ENCODE results near the gene CAPN14. TPM values are rescaled to one million over a fixed set of nuclear protein-coding genes. Genes with fewer than 3 reads are reported as not detected.

CAPN14 gene
- total RNA-seq, 1 donor from 2014 or later, result not detected

DNA sequence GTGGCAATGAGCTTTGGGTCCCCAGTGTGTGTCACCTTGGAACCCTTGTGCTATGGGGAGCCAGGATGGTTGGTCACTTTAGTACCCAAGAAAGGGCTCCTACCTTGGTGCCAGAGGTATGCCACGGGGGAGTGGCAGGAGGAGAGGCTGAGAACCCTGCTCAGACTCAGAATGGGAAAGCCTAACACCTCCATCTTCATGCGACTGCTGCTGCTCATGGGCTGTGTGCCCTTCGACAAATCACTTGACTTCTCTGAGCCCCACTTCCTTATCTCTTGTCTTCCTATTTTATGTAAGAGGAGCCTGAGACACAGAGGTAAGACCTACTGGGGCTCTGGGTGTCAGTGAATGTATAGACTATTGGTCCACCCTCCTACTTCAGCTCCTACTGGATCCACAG lies 41.8 kb upstream of the CAPN14 start:
- no peak overlapping the region for H3K4me3 ChIP-seq
- intact Hi-C loops (cut with DNase I), result no loop called here
- no peaks in the 10 kb centered on the region for H3K9me3 ChIP-seq
- peaks cover 21 to 62% of the 10 kb centered on the region in 2 donors for H3K36me3 ChIP-seq
- no peaks in the 10 kb centered on the region for H3K27me3 ChIP-seq
- TF ChIP-seq, protein P1, sequence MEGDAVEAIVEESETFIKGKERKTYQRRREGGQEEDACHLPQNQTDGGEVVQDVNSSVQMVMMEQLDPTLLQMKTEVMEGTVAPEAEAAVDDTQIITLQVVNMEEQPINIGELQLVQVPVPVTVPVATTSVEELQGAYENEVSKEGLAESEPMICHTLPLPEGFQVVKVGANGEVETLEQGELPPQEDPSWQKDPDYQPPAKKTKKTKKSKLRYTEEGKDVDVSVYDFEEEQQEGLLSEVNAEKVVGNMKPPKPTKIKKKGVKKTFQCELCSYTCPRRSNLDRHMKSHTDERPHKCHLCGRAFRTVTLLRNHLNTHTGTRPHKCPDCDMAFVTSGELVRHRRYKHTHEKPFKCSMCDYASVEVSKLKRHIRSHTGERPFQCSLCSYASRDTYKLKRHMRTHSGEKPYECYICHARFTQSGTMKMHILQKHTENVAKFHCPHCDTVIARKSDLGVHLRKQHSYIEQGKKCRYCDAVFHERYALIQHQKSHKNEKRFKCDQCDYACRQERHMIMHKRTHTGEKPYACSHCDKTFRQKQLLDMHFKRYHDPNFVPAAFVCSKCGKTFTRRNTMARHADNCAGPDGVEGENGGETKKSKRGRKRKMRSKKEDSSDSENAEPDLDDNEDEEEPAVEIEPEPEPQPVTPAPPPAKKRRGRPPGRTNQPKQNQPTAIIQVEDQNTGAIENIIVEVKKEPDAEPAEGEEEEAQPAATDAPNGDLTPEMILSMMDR (IDR thresholded peaks at IDR 0.05), result no peak
- H3K4me1 ChIP-seq, result no peaks in the 10 kb centered on the region
- H3K27ac ChIP-seq, result peak overlapping the region; percentile 40 to 42
- DNase-seq (ENCODE audit: low spot score in 2 of 2), result no peak

DNA sequence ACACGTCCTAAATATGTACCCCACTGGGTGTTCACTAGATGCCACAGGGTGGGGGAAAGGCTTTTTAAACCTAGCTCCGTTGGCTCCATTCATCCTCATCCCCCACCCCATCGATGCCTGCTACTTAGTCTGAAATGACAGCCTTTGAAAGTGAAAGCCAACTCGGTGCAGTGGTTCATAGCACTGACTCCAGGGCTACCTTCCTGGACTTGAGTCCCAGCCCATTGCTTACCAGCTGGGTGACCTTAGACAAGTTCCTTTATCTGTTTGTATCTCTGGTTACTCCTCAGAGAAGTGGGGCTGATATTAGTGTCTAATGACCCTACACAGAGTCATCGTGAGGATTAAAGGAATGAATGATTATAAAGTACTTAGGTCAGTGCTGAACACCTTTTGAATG lies 41.0 kb upstream of the CAPN14 start:
- H3K27ac ChIP-seq, result no peak overlapping the region
- no peak overlapping the region for H3K4me3 ChIP-seq
- no peaks in the 10 kb centered on the region for H3K9me3 ChIP-seq
- H3K36me3 ChIP-seq, result peaks cover 21 to 64% of the 10 kb centered on the region in 2 donors
- no peaks in the 10 kb centered on the region for H3K27me3 ChIP-seq
- DNase-seq (ENCODE audit: low spot score in 2 of 2), result no peak
- H3K4me1 ChIP-seq, result no peaks in the 10 kb centered on the region
- intact Hi-C loops (cut with DNase I), result no loop called here
- TF ChIP-seq, protein P1 (IDR thresholded peaks at IDR 0.05), result no peak

DNA sequence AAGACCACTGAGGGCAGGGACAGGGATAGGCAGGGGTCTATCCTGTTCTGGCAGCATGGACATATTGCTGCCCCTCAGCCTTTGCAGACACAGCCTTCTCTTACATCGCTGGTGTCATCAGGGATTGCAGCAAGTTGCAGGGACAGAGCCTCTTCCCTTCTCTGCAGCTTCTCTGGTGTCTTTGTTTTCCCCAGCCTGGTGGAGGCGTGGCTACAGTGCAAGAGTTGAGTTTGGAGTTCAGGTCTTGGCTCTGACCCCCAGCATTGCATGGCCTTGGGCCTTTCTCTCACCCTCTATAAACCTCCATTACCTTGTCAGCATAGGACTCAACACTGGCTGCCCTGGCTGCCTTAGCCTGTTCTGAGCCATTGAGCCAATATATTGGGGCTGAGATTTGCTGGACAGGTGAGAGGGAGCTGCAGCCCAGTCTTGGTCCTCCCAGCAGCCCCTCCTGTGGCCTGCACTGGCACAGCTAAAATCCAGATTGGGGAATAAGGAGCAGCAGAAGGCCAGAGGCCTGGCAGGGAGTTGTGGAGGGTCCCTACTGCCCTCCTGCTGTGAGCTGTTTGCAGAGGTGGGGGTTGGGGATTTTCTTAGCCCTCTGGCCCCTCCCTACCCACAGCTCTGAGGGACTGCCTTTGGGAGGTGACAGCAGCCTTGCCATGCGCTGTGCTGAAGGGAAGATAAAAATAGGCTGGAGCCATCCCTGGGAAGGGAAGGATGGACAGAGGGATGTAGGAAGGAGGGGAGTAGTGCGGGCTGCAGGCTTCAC lies 39.5 kb upstream of the CAPN14 start:
- TF ChIP-seq, protein P1 (IDR thresholded peaks at IDR 0.05), result no peak
- Histone ChIP-seq H3K36me3 (peaks cover 21 to 58% of the 10 kb centered on the region in 2 donors), H3K4me1 (no peaks in the 10 kb centered on the region), H3K9me3 (no peaks in the 10 kb centered on the region), H3K27ac (no peak overlapping the region), H3K4me3 (no peak overlapping the region), H3K27me3 (no peaks in the 10 kb centered on the region)
- intact Hi-C loops (cut with DNase I), result no loop called here
- no peak for DNase-seq (ENCODE audit: low spot score in 2 of 2)

DNA sequence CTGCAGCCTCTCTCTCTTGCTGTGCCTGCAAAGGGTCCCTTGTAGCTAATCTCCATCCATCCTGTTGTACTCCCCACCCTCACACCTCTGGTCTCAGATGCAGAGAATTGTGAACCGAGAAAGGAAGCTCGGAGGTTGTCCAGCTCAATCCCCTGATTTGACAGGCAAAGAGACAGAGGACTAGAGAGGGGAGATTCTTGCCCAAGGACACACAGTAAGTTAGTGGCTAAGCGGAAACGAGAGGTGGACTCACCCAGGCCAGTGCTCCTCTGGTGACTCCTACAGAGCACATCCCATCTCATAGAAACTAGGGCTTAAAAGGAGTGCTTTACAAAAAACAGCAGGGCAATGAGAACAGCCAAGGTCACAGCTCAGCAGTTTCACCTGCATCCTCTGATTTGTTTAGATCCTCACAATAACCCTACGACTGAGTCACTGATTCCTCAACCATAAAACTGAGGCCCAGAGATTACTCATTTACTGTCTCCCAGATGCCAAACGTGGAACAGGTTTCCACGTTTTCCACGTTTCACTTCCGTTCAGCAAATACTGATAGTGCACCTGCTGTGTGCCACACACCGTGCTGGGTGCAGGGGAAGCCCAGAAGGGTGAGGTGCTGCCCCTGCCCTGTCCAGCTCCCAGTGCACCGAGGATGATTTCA lies 38.7 kb upstream of the CAPN14 start:
- Histone ChIP-seq H3K4me1 (no peaks in the 10 kb centered on the region), H3K27me3 (no peaks in the 10 kb centered on the region), H3K27ac (no peak overlapping the region), H3K9me3 (no peaks in the 10 kb centered on the region), H3K36me3 (peaks cover 15 to 52% of the 10 kb centered on the region in 2 donors), H3K4me3 (no peak overlapping the region)
- TF ChIP-seq, protein P1 (IDR thresholded peaks at IDR 0.05), result no peak
- intact Hi-C loops (cut with DNase I), result no loop called here
- no peak for DNase-seq (ENCODE audit: low spot score in 2 of 2)

DNA sequence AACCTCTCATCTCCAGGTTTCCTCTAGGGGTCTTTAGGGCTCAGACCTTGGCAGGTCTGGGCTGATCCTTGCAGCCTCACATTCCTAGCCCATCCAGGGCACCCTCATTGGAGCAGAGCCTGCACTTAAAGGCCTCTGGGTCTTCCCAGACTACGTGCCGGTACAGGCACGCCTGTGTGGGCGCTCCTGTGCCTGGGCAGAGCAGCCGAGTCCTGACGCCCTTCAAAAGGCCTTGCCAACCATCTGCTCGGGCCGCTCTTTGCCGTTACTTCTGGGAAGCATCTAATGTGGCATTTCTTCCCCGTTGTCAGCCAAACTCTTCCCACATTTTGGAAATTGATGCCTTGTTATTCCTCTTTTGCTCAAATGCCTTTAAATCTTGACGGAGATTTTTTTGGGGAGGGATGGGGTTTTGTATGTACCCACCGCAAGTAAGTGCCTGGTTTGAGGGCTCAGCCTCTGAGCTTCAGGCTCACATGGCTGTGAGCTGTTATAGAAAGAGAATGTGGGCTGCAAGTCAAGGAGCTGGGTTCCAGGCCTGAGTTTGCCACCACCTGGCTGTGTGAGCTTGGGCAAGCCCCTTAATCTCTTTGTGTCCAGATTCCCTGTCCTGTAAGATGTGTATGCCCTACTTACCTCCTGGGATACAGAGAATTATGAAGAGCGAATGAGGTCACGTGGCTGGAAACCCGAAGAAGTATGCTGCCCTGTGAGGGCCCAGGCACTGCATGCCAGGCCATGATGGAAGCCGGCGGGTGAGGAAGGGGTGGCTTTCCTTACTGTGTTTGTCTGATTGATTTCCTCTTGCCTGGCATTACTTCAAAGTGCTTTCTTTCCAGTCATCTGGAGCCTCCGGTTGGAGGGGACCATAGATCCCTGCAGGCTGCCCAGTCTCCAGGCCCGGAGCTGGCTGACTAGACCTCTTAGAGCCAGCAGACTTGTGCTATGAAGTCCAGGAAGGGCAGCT lies 37.2 kb upstream of the CAPN14 start:
- no peaks in the 10 kb centered on the region for H3K9me3 ChIP-seq
- intact Hi-C loops (cut with DNase I), result no loop called here
- peaks cover 22 to 54% of the 10 kb centered on the region in 2 donors for H3K36me3 ChIP-seq
- no peak overlapping the region for H3K27ac ChIP-seq
- TF ChIP-seq, protein P1 (IDR thresholded peaks at IDR 0.05), result no peak
- no peak for DNase-seq (ENCODE audit: low spot score in 2 of 2)
- no peak overlapping the region for H3K4me3 ChIP-seq
- no peaks in the 10 kb centered on the region for H3K27me3 ChIP-seq
- H3K4me1 ChIP-seq, result no peaks in the 10 kb centered on the region

Measured in ascending aorta (tissue), 2 donors.